Upper lobe of right lung (tissue), 1 donor: ENCODE measurements around the gene SNX17. TPM values are rescaled to one million over a fixed set of nuclear protein-coding genes. Genes with fewer than 3 reads are reported as not detected.

ENCODE experiments used
- ATAC-seq: fragments of 200-7000 bp; cut with Tn5 transposase; one replicate; pipeline ENCODE4 v1.9.1; 2020; ENCODE audit warnings: mild to moderate bottlenecking, moderate library complexity
- DNase-seq: peaks from one replicate; pipeline ENCODE4 v3.0.0-alpha.2; 2020
- H3K27ac ChIP-seq: fragments of 200-600 bp; one replicate; pipeline ENCODE4 v1.8.0; 2022
- H3K27me3 ChIP-seq: fragments of 200-600 bp; one replicate; pipeline ENCODE4 v1.8.0; 2022; ENCODE audit warnings: mild to moderate bottlenecking
- H3K36me3 ChIP-seq: fragments of 200-600 bp; one replicate; pipeline ENCODE4 v1.8.0; 2022
- H3K4me1 ChIP-seq: fragments of 200-600 bp; one replicate; pipeline ENCODE4 v1.8.0; 2022
- H3K4me3 ChIP-seq: fragments of 200-600 bp; one replicate; pipeline ENCODE4 v1.8.0; 2022; ENCODE audit warnings: mild to moderate bottlenecking
- H3K9me3 ChIP-seq: fragments of 200-600 bp; one replicate; pipeline ENCODE4 v1.8.0; 2022
- CTCF ChIP-seq: fragments of 200-600 bp; IDR thresholded peaks from one replicate; pipeline ENCODE4 v1.8.0; 2022; ENCODE audit warnings: antibody characterized with exemption
- intact Hi-C: fragments of 100-400 bp; cut with DNase I; formaldehyde crosslinking; loops from one replicate; pipeline ENCODE4 v1.11.0; 2022
- total RNA-seq: library from RNA; stranded (reverse); fragmentation: NEBNext Ultra II Directional; extraction: Animal tissue kit (Norgen Biotek cat#: 25700); gene quantifications from one replicate; pipeline ENCODE4 v1.2.1, GENCODE V29; 2021
- donor health status: DM: no; HTN: yes; CAD: no; lungs with severe emphysema.

Gene SNX17
- total RNA-seq, 1 donor from 2014 or later, result 97.6 TPM

DNA sequence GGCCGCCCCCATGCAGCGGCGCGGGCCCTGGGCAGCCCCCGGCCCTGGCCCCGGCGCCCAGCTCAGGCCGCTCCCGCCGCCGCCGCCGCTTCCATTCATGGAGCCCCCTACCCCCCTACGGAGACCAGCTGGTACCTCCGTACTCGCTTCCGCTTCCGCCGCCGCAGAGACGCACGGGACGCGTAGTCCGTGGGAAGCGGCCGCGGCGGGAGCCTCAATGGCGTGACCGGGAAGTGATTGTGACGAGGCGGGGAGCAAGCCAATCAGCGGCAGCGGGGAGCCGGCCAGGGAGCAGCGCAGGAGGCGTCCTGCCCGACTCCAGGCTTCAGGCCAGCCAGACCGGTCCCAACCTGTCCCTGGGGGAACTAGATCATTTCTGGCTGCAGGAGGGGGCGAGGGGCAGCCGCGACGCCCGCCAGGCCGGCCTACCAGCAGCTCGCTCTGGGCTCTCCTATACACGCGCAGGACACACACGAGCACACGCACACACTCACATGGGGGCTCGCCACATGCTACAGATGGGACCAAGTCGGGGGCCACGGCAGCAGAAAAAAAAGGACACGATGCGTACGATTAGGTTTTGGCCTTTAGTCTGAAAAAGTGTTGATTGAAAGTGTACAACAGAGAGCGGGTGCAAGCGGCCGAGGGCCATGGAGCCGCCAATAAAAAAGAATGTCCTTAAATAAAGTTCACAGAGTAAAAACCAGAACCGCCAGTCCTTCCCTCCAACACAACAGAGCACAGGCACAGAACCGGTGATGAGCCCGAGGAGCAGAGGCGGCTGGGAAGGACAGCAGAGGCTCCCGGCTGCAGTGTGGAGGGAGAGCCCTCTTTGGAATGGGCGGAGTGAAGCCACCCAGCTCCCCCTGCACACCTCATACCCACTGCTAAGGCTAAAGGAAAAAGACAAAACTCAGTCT, 10.5 kb downstream of the SNX17 start, which contains the start of gene ZNF513:
Gene ZNF513 (minus strand): TSS at position 109 of the 920 bp plus-strand sequence. CDS start 208 bp downstream, outside the sequence.
- Histone ChIP-seq H3K36me3 (peaks cover 58% of the 10 kb centered on the region), H3K9me3 (no peaks in the 10 kb centered on the region), H3K27me3 (no peaks in the 10 kb centered on the region), H3K4me3 (peak within 1 kb of the TSS; percentile 78), H3K27ac (peak within 1 kb of the TSS; percentile 91), H3K4me1 (peaks cover 15% of the 10 kb centered on the region)
- ATAC-seq (peak; percentile 95), DNase-seq (peak; percentile 99)
- intact Hi-C loops, result no loop called here
- TF ChIP-seq CTCF, result no peak

- TF ChIP-seq CTCF, result no peak
- peaks cover 15% of the 10 kb centered on the region for H3K4me1 ChIP-seq
- DNase-seq (no peak), ATAC-seq (no peak)
- peaks cover 58% of the 10 kb centered on the region for H3K36me3 ChIP-seq
- no peak overlapping the region for H3K4me3 ChIP-seq
- H3K27ac ChIP-seq, result peak overlapping the region; percentile 91
- H3K9me3 ChIP-seq, result no peaks in the 10 kb centered on the region
- intact Hi-C loops, result no loop called here
- no peaks in the 10 kb centered on the region for H3K27me3 ChIP-seq
Measured at GRCh38 chr2:27381577-27382181, 11.3 kb downstream of the SNX17 start.

GRCh38 chr2:27390822-27391679, 20.6 kb downstream of the SNX17 start:
- no peak for TF ChIP-seq CTCF
- intact Hi-C loops, result no loop called here
- peaks cover 13% of the 10 kb centered on the region for H3K36me3 ChIP-seq
- no peak overlapping the region for H3K27ac ChIP-seq
- no peak overlapping the region for H3K4me3 ChIP-seq
- ATAC-seq (no peak), DNase-seq (no peak)
- no peaks in the 10 kb centered on the region for H3K4me1 ChIP-seq
- H3K9me3 ChIP-seq, result no peaks in the 10 kb centered on the region
- no peaks in the 10 kb centered on the region for H3K27me3 ChIP-seq

- no peak overlapping the region for H3K4me3 ChIP-seq
- no peaks in the 10 kb centered on the region for H3K9me3 ChIP-seq
- no peak for DNase-seq
- peaks cover 4% of the 10 kb centered on the region for H3K36me3 ChIP-seq
- H3K27me3 ChIP-seq, result no peaks in the 10 kb centered on the region
- no peak for ATAC-seq
- intact Hi-C loops, result no loop called here
- no peak for TF ChIP-seq CTCF
- no peak overlapping the region for H3K27ac ChIP-seq
- no peaks in the 10 kb centered on the region for H3K4me1 ChIP-seq
Measured at GRCh38 chr2:27393225-27393624, 22.8 kb downstream of the SNX17 start.

DNA sequence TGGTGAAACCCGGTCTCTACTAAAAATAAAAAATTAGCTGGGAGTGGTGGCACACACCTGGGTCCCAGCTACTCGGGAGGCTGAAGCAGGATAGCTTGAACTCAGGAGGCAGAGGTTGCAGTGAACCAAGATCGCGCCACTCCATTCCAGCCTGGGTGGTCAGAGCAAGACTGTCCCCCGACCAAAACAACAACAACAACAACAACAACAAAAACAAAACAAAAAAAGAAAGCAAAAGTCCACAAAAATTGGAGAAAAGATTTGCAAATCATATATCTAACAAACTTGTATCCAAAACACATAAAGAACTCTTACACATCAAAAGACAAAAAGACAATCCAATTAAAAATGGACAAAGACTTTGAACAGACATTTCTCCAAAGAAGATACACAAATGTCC, 28.5 kb downstream of the SNX17 start:
- no peak for ATAC-seq
- no peak overlapping the region for H3K4me3 ChIP-seq
- no peak for DNase-seq
- intact Hi-C loops, result no loop called here
- no peaks in the 10 kb centered on the region for H3K27me3 ChIP-seq
- no peak for TF ChIP-seq CTCF
- no peaks in the 10 kb centered on the region for H3K4me1 ChIP-seq
- H3K9me3 ChIP-seq, result no peaks in the 10 kb centered on the region
- H3K27ac ChIP-seq, result no peak overlapping the region
- no peaks in the 10 kb centered on the region for H3K36me3 ChIP-seq
